GM13976 (cell line): ENCODE data around the gene CNTNAP5.

Source experiments
- DNase-seq: peaks from one replicate; pipeline ENCODE4 v3.0.0; 2012; ENCODE audit warnings: low spot score
- CTCF ChIP-seq: IDR thresholded peaks from 2 replicates; pipeline ENCODE4 v1.5.1; 2012; ENCODE audit warnings: borderline replicate concordance, mild to moderate bottlenecking; ENCODE audit not compliant: insufficient read depth; ENCODE audit errors: extremely low read depth, missing control alignments, control extremely low read depth
- in situ Hi-C: fragments of 300-500 bp; cut with MboI; formaldehyde crosslinking; loops from one replicate; pipeline ENCODE4 v1.12.0; 2022; ENCODE audit warnings: low sequenced_read_pairs, mixed read lengths, inconsistent platforms; ENCODE audit not compliant: unreplicated experiment

Gene CNTNAP5

GRCh38 chr2:124178719-124179118 is 153.6 kb downstream of the CNTNAP5 start:
- no peak for DNase-seq
- in situ Hi-C loops = no loop called here
- TF ChIP-seq CTCF = no peak

DNA sequence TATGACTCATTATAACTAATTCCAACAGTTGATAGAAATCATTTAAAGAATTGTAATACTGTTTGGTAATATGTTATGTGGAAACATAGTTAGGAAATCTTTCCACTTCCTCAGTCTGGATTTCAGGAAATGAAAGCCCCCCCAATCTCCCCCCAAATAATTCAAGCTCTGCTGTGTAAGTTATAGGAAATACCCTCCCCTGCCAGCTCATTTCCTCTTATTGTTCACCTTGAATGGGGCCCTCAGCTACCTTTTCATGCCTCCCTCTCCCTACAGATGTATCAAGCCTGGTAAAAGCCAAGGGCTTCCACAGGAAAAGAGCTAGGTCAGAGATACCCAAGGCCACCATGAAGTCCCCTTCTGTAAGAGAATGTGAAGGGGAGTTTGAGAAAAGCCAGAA is 155.5 kb downstream of the CNTNAP5 start:
- in situ Hi-C loops = no loop called here
- DNase-seq = no peak
- TF ChIP-seq CTCF = no peak

- no peak for TF ChIP-seq CTCF
- no peak for DNase-seq
- in situ Hi-C loops = no loop called here
Measured at GRCh38 chr2:124186801-124187200, 161.7 kb downstream of the CNTNAP5 start.

DNA sequence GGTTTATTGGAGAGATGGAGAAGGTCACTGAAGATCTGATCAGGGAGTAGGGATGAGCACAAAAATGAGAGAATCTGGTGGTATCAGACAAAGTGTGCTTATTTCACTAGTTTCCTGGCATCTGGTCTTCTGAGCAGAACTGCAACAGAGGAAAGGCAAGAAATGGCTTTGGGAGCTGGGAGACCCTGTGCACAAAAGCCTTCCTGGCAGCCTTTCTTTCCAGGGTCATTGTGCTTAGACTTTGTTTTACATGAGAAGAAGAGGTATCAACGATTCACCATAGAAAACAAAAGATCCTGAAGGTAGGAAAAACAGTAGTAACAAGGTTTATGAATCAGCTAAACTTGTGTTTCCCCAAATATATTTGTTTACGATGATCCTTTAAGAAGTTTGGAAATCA is 162.9 kb downstream of the CNTNAP5 start:
- no peak for TF ChIP-seq CTCF
- in situ Hi-C loops = no loop called here

GRCh38 chr2:124193706-124194105 is 168.6 kb downstream of the CNTNAP5 start:
- DNase-seq = no peak
- in situ Hi-C loops = no loop called here
- TF ChIP-seq CTCF = no peak

More for the DNA sequence above, 162.9 kb downstream of the CNTNAP5 start:
- no peak for DNase-seq

DNA sequence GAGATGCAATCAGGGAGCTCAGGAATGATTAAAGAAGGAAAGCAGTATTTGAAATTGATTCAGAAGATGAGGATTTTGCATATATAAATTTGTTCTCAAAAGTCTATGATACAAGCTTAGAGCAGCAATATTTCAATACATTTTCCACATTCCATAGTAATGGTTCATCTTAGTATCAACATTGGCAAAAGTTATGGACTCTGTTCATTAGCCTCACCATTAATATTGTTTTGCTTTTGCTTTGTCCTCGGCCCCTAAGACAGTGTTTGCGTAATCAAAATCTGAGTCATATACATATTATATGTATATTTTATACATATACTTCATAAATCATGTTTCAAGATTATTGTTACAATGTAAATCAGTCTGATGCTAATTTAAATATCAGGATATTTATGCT is 176.6 kb downstream of the CNTNAP5 start:
- DNase-seq = no peak
- in situ Hi-C loops = no loop called here
- TF ChIP-seq CTCF = no peak

DNA sequence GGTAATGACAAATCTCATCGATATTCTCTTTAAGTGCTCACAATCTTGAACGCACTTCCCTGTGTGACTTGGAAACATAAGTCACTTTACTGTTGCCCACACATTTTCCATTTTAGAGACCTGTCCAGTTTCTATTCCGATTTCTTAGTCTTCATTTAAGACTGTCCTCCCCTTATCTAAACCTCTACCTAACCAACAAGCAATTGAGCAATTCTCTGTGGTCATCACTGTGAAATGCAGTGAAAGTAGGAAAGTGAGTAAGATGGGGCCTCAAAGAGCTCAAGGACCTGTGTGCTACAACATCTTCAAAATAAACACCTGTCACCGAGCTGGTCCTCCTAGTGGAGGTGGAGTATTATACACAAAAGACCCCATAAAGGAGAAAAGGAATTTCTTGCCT is 184.4 kb downstream of the CNTNAP5 start:
- no peak for TF ChIP-seq CTCF
- in situ Hi-C loops = no loop called here
- no peak for DNase-seq
